Kidney tubule cell (primary cell): Measurements from ENCODE around the gene ZBTB21.

Source experiments
- DNase-seq: peaks from one replicate; pipeline ENCODE4 v3.0.0-alpha.2; 2018; ENCODE audit warnings: low spot score

The ZBTB21 gene

DNA sequence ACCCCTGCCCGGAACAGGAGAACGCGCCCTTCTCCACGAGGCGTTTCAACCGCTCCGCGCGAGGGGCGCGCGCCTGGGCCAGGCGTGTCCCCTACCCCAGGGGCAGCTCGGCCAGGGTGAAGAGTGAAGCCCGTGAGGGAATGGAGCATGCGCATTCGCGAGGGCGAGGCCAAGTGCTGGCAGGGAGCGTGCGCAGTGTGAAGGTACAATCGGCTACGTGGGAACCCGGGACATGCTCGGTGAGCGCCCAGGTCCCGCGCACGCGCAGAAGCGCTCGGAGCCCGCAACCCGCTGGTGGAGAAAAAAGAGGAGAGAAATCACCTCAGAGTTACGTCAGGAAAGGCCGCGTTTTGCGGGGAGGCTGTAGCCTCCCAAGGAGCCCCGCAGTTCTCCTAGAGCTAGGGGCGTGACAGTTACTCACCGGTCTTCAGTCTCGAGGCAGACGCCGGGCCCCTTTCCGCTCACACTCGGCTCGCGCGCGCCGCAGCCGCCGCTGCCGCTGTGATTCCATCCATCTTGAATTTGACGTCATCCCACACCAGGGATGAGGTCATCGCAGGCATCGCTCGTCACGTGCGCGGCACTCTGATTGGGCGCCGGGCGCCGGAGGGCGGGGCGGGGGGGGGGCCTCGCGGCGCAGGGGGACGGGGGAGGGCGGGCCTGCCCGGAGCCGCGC lies at the start of gene ZBTB21:
Gene ZBTB21, minus strand, starts transcription at position 530 of the 676 bp plus-strand sequence. CDS start 16,265 bp downstream, outside the sequence.
- DNase-seq: peak; percentile 98

DNA sequence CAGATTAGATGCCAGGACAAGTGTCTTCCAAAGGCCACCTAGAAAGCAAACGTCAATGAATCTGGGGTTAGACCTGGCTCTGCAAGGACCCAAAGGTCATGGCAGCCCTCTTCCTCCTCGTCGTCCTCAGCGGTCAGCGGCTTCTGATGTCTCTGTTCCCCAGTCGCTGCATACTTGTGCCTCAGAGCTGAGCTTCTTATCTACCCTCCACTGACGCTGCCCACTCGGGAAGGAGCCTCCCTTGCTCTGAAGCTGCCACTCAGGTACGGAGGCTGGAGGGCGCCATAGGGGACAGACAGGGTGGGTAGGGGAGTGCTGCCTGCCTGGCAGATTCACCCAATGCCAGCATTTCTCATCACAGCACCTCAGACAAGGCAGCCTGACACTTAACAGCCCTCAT lies 49.6 kb upstream of the ZBTB21 start:
- DNase-seq: no peak

DNA sequence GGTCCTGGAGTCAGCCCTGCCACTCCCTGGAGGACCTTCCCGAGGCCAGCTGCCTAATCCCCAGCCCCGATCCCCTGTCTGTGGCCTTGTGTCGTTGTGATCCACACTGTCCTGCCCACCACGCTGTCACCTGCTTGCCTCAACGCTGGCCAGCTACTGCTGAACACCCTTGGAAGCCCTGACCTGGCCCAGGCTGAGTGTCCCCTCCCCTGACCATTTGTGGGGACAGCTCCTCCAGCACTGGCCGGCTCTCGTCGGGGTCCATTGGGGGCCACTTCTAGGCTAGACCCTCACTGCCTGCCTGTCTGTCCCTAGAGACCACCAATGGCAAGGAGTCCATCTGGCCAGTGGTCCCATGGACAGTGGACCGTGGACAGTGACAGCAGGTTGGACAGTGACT lies 49.0 kb upstream of the ZBTB21 start:
- no peak for DNase-seq

DNA sequence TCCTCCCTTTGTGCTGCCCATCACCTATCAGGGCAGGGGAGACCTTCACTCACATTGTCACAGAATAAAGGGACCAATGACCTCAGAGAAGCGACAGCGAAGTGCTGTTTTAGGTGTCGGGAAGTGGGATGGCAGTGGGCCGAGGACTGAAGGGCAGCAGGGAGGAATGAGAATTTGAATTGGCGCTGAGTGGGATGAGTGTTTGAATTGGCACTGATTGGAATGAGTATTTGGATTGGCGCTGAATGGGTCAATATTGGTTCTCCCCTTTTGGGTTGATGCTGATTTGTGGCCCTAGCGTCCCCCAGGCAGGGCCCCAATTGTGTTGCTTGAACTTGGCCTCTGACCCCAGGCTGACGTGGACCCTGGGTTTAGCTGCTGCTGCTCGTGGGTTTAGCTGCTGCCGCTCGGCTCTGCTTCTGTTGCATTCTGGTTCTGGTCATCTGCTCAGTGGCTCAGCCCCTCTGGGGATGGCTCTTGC lies 48.5 kb upstream of the ZBTB21 start:
- DNase-seq: no peak

DNA sequence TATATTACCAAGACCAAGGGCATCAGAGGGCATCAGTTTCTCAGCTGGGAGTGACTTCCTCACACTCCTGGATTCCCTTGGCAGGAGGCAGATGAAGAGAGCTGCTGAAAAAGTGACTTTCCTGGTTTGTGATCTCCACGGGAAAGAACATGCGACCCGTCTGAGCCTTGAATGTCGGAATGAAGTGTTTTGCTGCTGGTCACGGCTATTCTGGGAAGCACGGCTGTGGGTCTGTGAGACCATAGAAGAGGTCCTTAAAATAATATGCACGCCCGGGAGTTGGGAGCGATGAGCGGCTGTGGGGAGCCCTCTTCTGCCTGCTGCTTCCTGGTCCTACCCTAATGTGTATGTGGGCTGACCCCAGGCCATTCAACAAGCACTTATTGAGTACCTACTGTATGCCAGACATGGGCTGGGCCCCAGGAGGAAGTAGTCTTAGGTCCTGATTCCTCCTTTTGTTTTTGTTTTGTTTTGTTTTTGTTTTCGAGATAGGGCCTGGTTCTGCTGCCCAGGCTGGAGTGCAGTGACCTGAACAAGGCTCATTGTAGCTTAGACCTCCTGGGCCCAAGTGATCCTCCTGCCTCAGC lies 47.8 kb upstream of the ZBTB21 start:
- no peak for DNase-seq

DNA sequence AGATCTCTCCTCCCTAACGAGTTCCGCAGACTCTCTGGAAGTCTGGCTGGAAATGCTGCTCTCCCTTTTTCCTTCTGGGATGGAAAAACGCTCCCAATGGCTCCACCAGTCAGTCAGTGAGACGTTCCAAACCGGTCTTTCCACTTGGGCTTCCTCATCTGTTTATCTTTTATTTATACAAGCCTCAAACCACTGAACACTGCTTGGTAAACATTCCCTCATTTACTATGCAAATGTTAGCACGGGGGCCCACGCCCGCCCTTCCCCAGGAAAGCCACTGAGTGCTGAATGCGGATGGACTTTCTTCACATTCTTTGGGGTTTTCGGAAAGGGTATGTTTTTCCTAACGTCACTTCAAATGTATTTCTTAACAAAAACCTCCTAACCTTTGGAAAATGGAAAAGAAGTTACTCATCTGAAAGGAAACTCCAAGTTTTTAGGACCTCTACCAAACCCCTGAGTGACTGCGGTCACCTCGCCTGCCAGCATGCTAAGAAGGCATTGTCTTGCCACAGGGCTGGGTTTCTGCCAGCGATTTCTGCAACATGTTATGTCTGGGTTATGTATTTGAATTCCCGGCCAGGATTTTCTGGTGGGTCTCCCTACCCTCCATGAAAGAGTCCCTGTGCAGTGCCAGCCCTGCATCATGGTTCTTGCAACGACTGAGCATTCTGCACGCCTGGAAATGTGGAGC lies 47.0 kb upstream of the ZBTB21 start:
- DNase-seq: peak; percentile 47

DNA sequence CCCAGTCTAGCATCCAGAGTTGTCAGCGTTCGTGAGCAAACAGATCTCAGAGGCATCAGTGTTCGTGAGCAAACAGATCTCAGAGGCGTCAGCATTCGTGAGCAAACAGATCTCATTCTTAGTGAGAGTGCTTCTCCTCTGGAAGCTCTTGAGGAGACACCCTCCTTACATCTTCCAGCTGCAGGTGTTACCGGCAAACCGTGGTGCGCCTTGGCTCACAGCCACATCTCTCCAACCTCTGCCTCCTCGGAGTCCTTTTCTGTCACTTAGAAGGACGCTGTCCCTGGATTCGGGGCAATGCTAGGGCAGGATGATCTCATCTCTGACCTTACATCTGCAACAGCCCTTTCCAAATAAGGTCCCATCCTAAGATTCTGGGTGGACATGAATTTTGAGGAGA lies 46.3 kb upstream of the ZBTB21 start:
- DNase-seq: no peak

DNA sequence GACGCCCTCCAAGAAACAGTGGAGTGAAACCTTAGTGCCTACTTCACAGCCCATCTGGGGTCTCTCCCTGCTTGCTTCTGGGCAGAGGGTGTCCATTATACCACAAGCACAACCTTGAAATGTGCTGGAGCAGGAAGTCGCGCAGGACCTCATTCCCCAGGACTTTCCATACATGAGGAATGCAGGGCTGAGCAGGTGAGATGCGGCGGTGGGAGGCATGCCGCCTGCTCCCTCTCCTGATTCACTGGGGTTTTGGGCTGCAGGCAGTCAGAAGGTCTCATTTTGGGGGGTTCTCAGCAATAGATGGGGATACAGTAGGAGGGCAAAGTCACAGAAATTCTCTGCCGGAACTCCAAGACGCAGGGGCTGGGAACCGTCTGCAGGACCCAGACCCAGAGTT lies 45.3 kb upstream of the ZBTB21 start:
- DNase-seq: no peak

DNA sequence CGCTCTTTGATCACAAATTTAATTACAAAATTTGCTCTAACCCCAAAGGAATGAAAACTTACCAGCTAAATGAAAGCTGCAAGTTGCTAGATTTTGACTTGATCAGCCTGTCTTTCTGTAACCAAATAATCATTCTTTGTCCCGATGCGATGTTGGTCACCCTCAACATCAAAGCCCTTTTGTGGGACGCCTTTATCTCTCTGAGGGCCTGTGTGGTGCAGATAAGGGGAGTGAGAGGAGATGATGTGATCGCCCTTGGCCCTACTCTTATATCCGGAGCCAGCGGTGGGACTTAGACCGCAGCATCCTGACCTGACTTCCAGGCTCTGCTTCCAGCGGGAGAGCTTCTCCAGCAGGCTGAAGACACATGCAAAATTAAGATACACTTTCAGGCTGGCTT lies 41.6 kb upstream of the ZBTB21 start:
- DNase-seq: no peak

DNA sequence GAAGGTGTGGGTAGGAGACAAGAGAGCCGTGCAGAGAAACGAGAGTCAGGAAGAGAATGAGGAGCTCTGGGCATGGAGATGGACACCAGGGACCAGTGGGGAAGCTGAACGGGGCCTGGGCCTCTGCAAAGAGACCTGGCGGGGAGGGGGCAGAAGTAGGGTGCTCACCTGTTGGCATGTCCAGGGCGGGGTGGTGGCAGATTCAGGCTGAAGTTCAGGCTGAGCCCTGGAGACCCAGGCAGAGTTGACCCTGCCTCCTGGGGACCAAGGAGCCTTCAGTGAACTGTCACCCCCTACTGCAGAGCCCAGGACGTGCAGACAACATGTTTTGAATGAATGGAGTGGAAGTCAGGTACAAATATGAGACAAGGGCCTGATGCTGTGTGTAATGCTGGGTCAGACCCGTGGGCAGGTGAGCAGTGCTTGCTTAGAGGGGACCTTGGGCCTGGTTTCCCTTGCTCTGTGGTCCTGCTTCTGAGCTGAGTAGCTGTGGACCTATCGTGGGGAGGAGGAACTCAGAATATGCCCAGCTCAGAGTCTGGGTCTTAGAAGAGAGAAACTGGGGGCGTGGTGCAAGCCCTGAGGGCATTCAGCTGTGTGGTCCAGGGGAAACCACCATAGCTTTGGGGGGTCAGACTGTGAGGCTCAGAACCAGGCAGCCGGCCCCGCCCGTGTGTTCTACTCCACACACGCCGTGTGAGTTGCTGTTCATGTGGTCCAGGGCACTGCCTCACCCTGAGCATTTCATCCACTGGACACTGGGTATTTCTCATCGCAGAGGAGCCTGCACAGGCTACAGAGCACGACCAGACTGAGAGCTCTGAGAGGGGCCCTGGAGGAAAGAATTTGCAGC lies 39.6 kb upstream of the ZBTB21 start:
- no peak for DNase-seq

DNA sequence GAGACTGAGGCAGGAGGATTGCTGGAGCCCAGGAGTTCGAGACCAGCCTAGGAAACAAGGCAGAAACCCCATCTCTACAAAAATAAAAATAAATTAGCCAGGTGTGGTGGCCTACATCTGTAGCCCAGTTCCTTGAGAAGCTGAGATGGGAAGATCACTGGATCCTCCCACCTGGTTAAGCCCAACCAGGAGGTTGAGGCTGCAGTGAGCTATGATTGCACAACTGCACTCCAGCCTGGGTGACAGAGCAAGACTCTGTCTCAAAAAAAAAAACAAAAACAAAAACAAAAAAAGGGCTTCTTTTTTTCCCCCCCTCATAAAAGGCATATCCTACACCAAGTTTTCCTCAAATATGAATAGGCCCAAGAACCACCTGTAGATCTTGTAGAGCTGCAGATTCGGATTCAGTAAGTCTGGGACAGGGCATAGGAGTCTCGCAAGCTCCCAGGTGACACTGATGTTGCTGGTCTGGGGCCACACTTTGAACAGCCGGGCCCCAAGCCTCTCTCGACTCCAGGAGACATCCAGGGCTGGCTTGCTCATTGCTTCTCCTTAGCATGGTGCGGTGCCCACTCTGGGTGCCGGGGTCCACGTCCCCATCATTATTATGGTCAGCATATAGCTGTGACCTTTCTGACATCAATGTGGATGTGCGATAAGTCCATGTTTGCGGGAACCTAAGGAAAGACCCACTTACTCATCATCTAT lies 38.9 kb upstream of the ZBTB21 start:
- no peak for DNase-seq

DNA sequence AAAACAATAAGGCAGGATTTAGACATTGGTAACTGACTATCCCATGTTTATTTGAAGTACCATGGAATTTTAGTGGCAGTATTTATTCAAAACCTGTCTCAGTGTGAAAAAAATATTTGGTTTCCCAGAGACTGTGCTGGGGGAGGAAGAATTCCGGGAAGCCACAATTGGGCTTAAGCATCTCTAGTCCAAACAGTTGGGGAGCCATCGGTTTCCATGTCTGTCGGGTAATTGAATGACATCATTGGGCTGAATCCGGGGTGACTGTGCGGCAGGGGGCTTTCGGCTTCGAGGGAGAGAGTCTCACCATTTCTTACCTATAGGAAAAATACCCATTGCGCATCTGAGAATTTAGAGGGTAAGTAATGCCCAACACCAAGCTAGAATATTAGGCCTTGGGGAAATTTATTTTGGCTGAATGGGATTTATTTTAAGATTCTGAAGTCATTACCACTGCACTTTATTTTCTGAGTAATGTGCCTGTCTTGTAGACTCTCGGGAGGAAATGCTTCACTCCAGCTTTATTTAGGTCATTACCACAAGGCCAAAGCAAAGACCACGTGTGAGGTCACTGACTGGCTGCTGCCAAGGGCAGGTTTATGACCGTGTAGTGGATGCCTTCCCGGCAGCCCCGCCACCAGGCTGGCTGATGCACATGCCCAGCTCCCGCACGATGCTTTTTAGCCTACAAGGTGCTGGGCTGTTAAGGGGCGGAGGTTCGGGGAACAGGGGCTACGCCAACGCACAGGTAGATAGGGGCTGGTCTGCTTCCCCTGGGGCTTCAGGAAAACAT lies 37.9 kb upstream of the ZBTB21 start:
- peak; percentile 89 for DNase-seq

DNA sequence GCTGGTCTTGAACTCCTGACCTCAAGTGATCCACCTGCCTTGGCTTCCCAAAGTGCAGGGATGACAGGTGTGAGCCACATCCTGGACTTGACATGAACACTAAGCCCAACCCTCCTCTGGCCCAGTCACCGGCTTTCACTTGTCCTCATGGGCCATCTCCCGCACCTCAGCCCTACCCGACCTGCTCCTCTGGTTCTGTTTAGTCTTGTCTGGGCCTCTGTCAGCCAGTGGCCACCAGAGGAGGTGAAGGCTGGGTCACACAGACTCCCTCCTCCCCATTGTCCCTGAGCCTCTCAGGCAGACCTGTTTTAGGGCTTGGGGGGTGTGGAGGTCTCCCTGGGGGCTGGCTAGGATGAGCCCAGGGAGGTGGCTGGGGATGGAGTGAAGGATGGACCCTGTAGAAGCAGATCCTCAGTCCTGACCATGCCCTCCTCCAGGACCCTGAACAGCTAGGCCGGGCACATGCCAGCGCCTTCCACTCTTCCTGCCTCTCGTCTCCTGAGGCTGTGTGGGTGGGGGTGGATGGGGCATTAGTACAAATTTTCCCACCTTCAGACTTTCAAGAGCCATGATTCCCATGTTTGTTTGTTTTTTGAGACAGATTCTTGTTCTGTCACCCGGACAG lies 34.8 kb upstream of the ZBTB21 start:
- no peak for DNase-seq

DNA sequence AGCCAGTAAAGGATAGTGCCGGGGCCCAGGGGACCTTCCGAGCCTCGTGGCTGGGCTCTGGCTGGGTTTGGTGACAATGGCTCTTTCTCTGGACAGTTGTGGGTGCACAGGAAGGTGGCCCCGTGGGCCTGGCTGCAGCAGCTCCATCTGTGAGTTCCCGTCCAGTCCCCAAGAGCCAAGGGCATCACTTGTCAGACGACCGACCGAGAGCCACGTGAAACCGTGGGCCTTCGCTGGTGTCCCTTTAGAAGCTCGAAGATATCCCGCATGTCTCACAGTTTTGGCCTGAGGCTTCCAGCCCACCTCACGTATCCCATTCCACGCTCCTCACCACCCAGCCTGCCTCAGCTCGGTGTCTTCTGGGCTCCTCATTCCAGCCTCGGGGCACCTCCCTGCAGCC lies 33.8 kb upstream of the ZBTB21 start:
- no peak for DNase-seq

DNA sequence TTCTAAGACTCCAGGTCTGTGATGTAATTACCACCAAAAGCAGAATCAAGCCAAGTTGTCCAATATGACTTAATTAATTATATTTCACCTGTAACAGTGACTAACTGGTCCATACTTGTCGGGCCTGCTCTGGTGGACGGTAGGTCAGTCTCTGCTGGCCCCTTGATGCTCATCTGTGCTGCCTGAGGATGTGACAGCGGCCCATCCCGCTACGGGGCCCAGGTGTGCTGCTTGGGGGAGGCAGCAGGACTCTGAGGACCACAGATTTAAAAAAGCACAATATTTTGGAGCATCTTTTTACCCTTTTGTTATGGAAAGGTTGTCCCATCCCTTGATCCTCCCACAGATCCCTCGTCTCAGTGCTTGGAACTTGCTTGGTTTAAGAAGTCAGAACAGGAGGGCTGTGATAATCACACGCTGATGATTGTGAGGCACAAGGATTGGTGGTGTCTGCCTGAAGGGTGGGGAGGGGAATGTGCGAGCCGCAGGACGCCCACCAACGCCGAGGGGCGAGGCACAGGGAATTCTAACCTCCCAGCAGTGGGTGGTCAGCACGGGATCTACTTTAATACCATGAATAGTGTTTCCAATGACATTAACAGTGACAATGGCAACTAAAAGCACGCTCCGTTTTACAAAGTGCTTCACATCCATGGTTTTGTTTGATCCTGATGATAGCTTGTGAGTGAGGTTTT lies 33.2 kb upstream of the ZBTB21 start:
- DNase-seq: no peak

DNA sequence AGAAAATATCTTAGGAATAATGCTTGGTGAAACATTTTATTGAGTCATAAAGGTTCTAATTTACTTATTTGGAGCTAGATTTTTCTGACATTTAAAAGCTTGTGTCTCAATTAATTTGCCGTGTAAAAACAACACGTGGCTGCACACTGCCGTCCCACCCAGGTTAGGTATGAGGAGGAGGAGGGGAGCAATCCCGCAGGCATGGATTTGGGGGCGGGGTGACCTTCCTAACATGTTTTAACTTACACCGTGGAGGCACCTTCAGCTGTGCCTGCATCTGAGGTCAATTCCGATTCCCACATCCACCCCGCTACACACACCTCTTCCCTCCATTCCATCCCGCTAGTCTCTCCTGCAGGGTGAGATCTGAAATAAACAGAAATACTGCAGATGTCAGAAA lies 32.5 kb upstream of the ZBTB21 start:
- no peak for DNase-seq

DNA sequence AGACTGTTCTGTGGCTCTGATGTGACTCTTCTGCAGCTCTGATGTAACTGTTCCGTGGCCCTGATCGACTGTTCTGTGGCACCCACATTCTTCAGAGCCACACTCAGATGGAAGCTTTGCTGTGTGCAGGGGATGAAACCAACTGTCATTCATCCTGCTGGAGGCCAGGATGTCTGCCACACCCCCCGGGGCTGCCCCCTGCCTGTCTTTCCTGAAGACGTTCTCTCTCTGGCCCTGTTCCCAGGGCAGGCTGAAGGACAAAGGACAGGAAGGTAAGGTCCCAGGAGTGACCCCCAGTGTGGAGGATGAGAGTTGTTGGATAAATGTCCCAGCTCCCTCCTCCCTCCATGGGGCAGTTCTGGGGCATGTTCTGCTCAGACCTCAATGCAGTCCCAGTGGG lies 31.6 kb upstream of the ZBTB21 start:
- peak; percentile 20 for DNase-seq

DNA sequence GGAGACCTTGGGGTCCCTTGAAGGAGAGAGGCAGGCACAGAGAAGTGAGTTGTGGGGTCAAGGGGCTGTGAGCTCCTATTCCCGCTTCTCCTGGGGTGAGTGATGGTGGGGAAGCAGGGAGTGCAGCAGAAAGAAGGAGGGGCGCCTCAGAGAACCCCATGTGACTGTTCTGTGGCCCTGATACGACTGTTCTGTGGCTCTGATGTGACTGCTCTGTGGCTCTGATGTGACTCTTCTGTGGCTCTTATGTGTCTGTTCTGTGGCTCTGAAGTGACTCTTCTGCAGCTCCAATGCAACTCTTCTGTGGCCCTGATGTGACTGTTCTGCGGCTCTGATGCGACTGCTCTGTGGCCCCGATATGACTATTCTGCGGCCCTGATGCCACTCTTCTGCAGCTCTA lies 31.1 kb upstream of the ZBTB21 start:
- no peak for DNase-seq

DNA sequence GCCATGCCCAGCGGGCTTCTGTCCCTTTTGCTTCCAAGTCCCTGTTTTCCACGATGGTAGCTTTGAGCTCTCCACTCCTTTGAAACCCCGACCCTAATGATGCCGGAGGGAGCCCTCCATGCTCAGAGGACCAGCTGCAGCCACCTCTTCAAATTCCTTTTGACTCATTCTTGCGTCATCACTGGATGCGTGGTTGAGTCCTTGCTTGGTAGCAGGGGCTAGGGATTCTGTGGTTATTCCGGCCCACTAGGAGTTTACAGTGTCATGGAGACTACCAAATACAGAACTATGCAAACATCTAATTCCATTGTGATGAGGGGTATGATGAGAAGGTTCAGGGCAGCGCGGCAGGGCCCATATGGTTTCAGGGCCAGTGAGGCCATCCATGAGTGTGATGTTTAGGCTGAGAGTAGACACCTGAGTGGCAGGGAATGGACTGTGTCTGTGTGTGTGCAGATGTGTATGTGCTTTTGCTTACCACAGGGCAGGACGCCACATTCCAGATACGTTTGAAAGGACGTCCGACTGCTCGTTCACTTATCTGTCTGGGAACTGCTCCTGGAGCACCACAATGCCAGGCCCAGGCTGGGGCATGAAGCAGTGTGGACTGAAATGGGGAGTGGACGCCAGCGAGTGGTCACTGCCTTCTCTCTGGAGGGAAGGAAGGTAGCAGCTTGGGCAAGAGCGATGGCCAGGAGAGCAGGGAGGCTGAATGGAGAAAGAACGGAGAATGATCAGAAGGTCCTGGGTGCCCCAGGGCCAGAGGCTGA lies 30.4 kb upstream of the ZBTB21 start:
- DNase-seq: peak; percentile 99
